Measurements from ENCODE around the gene TBC1D17. TPM values are rescaled to one million over a fixed set of nuclear protein-coding genes. Genes with fewer than 3 reads are reported as not detected.

The TBC1D17 gene
- total RNA-seq, 6 experiments from 2014 or later: 12.6 to 38.1 (median 27.8) TPM

DNA sequence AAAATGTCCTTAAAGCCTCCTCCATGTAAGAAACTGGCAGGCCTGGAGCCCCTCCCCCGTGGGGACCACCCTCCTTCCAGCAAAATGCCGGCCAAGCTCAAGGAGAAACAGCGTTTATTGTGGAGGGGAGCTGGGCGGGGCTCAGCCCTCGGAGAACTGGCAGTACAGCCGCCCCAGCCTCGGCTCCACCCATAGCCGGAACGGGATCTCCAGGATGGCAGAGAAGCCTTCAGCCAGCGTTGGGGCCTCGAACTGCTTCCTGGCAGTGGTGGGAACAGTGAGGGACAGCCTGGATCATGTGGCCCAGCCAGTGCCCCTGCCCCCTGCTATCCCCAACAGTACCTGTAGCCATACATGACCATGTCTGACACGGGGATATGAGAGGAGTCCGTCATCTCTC, 16.4 kb upstream of the TBC1D17 start:
- DNase-seq (peak; percentile 25 to 55 (median 47)), ATAC-seq (no peak)
- Histone ChIP-seq H3K4me3 (no peak overlapping the region), H3K4me1 (peaks cover 0 to 15% (median 6%) of the 10 kb centered on the region in 4 donors), H3K27me3 (no peaks in the 10 kb centered on the region), H3K27ac (no peak overlapping the region), H3K9me3 (no peaks in the 10 kb centered on the region), H3K36me3 (peaks cover 3 to 37% (median 6%) of the 10 kb centered on the region in 4 donors)
- 76% methylated on average over 2 of the region's 13 CpGs for whole genome bisulfite sequencing (ENCODE audit: insufficient coverage, low coverage, low lambda C conversion rate, missing lambda C conversion rate)
- TF ChIP-seq, protein P1, sequence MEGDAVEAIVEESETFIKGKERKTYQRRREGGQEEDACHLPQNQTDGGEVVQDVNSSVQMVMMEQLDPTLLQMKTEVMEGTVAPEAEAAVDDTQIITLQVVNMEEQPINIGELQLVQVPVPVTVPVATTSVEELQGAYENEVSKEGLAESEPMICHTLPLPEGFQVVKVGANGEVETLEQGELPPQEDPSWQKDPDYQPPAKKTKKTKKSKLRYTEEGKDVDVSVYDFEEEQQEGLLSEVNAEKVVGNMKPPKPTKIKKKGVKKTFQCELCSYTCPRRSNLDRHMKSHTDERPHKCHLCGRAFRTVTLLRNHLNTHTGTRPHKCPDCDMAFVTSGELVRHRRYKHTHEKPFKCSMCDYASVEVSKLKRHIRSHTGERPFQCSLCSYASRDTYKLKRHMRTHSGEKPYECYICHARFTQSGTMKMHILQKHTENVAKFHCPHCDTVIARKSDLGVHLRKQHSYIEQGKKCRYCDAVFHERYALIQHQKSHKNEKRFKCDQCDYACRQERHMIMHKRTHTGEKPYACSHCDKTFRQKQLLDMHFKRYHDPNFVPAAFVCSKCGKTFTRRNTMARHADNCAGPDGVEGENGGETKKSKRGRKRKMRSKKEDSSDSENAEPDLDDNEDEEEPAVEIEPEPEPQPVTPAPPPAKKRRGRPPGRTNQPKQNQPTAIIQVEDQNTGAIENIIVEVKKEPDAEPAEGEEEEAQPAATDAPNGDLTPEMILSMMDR (IDR thresholded peaks at IDR 0.05): no peak
- no peak for TF ChIP-seq POLR2A (IDR thresholded peaks at IDR 0.05)
- intact Hi-C loops (cut with DNase I): no loop called here

DNA sequence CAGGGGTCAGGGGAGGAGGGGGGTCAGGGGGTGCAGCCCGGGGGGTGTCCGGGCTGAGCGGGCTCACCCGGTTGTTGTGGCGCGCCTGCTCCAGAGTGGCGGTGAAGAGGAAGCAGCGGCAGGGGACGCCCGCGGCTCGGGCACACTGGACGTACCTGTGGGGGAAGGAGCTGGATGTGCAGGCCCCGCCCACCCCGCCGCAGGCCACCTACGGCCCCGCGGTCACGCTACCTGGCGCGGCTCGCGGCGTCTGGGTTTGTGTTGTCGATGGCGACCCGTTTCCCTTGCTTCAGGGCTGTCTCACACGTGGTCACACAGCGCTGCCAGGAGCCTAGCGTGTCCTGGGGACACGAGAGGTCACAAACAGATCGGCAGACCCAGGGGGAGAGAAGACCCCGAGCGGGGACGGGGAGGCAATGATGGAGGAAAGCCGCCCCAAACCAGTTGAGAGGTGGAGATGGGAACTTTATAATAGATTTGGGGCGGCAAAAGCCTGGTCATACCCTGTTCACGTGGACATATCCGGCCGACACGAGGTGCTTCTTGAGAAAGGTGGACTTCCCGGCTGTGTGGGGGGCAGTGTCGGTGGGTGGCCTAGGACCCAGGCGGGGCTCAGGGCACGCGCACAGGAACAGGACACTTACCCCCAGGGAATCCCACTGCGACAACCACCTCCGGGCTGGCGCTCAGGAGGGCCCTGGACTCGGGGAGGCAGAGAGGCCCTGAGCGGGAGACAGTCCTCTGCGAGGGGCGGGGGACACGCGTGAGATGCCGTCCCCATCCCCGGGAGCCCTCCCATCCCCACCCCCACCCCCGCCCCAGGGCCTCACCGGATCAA, 15.7 kb upstream of the TBC1D17 start:
- DNase-seq (peak; percentile 30 to 55 (median 50)), ATAC-seq (no peak)
- intact Hi-C loops (cut with DNase I): no loop called here
- Histone ChIP-seq H3K4me1 (peaks cover 0 to 22% (median 11%) of the 10 kb centered on the region in 4 donors), H3K27me3 (no peaks in the 10 kb centered on the region), H3K36me3 (peaks cover 3 to 37% (median 6%) of the 10 kb centered on the region in 4 donors), H3K9me3 (no peaks in the 10 kb centered on the region), H3K4me3 (no peak overlapping the region), H3K27ac (no peak overlapping the region)
- 76% methylated on average over 23 of the region's 60 CpGs for WGBS (ENCODE audit: insufficient coverage, low coverage, low lambda C conversion rate, missing lambda C conversion rate)
- TF ChIP-seq, protein P1 (IDR thresholded peaks at IDR 0.05): no peak
- no peak for TF ChIP-seq POLR2A (IDR thresholded peaks at IDR 0.05)

DNA sequence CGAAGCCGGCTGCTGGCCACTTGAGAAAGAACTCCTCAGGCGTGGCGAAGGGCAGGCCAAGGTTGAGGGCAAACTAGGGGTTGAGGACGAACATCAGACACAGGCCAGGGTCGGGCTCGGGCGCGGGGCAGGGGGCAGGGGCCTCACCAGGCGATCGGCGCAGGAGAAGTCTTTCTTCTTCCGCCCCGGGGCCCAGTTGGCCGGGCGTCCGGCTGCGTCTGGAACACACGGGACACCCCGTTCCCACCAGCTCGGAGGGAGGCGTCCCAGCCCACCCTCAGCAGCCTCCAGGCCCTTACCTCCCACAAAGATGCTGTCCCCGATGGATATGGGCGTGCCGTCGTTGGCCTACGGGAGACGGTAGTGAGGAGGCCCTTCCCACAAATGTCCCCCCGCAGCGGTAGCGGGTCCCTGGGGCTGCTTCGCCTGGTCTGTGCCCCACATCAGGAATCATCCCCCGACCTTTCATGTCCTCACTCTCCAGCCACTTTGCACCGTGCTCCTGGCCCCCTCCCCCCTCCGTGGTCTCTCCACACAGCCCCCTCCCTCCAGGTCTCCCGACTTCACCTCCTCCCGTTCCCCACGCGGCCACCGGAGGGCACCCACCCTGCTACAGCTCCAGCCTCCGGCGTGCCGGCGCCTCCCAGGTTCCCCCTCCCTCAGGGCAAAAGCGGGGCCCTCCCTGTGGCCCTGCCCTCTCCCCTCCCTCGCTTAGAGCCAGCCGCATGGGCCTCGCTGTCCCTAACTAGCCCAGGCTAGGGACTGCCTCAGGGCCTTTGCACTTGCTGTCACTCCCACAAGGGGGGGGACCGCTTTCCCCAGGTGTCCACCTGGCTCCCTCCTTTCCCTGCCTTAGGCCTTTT, 14.9 kb upstream of the TBC1D17 start:
- Histone ChIP-seq H3K4me3 (no peak overlapping the region), H3K27me3 (no peaks in the 10 kb centered on the region), H3K36me3 (peaks cover 3 to 30% (median 6%) of the 10 kb centered on the region in 4 donors), H3K4me1 (peaks cover under 1 to 23% (median 11%) of the 10 kb centered on the region in 4 donors), H3K27ac (no peak overlapping the region), H3K9me3 (no peaks in the 10 kb centered on the region)
- DNase-seq: peak; percentile 36 to 58 (median 53)
- no peak for TF ChIP-seq POLR2A (IDR thresholded peaks at IDR 0.05)
- TF ChIP-seq, protein P1 (IDR thresholded peaks at IDR 0.05): no peak
- WGBS (ENCODE audit: insufficient coverage, low coverage, low lambda C conversion rate, missing lambda C conversion rate): 69% methylated on average over 9 of the region's 49 CpGs
- no peak for ATAC-seq
- intact Hi-C loops (cut with DNase I): no loop called here

DNA sequence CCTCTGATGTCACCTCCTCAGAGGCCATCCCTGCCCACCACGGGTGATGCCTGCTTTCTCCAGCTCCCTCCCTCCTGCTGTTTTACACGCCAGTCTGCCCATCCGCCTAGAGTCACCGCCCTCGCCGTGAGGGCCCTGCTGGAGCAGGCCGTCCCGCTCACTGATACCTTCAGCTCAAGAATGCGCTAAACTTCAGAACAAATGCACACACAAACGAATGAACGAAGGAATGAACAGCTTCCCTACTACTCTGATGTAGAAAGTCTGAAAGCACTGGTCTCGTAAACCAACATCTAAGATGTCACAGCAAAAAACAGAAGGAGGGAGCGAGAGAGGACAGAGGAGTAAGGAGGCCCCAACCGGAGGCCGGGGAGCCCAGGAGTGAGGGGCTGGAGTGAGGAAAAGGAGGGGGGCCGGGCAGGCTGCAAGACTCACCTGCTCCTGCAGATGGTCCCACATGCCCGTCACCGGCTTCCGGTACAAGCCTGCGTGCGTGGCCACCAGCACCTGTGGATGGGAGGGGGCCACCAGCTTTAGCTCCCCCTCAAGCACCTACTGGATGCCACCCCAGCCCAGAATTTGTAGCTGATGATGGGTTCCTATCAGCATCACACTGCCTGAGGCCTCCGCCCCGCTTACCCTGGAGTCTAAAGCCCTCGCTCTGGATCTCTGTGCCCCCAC, 14.1 kb upstream of the TBC1D17 start:
- no peaks in the 10 kb centered on the region for H3K9me3 ChIP-seq
- no peak overlapping the region for H3K27ac ChIP-seq
- DNase-seq (peak; percentile 27 to 48 (median 45)), ATAC-seq (no peak)
- H3K4me3 ChIP-seq: no peak overlapping the region
- H3K36me3 ChIP-seq: peaks cover 3 to 23% (median 4%) of the 10 kb centered on the region in 4 donors
- WGBS (ENCODE audit: insufficient coverage, low coverage, low lambda C conversion rate, missing lambda C conversion rate): 93% methylated on average over 17 of the region's 24 CpGs
- TF ChIP-seq POLR2A (IDR thresholded peaks at IDR 0.05): no peak
- TF ChIP-seq, protein P1 (IDR thresholded peaks at IDR 0.05): no peak
- intact Hi-C loops (cut with DNase I): no loop called here
- peaks cover 4 to 23% (median 11%) of the 10 kb centered on the region in 4 donors for H3K4me1 ChIP-seq
- H3K27me3 ChIP-seq: no peaks in the 10 kb centered on the region
